Keratinocyte (primary cell): Measurements from ENCODE around the gene PTPN4. TPM values are rescaled to one million over a fixed set of nuclear protein-coding genes. Genes with fewer than 3 reads are reported as not detected.

Experiments
- DNase-seq: peaks from one replicate; pipeline ENCODE4 v3.0.0-alpha.2; 2011; ENCODE audit warnings: low read depth, missing footprints, low spot score
- FAIRE-seq: peaks from 2 replicates; lab custom pipeline; 2011; peaks lifted over from hg19 to GRCh38; lab: Jason Lieb, UNC
- H2AFZ ChIP-seq: 2 replicates; pipeline ENCODE4 v1.6.0; 2012; ENCODE audit warnings: low read length, control low read depth, inconsistent platforms; ENCODE audit not compliant: control insufficient read depth
- H3K27ac ChIP-seq: 2 replicates; pipeline ENCODE4 v1.5.1; 2011; ENCODE audit warnings: low read length; ENCODE audit not compliant: control insufficient read depth, insufficient read depth
- H3K27me3 ChIP-seq: 3 replicates; pipeline ENCODE4 v1.6.0; 2011; ENCODE audit warnings: low read length; ENCODE audit not compliant: control insufficient read depth, insufficient read depth; ENCODE audit errors: extremely low read depth
- H3K36me3 ChIP-seq, 2 experiments: 2 replicates in 1 of 2; 3 replicates in 1 of 2; pipeline ENCODE4 v1.5.1; 2011; ENCODE audit warnings: low read length in 2 of 2, mild to moderate bottlenecking in 1 of 2; ENCODE audit not compliant: control insufficient read depth in 2 of 2, insufficient read depth in 2 of 2; ENCODE audit errors: extremely low read depth in 1 of 2
- H3K4me1 ChIP-seq: 3 replicates; pipeline ENCODE4 v1.5.1; 2011; ENCODE audit warnings: low read length; ENCODE audit not compliant: control insufficient read depth, insufficient read depth; ENCODE audit errors: extremely low read depth
- H3K4me2 ChIP-seq: 3 replicates; pipeline ENCODE4 v1.6.0; 2011; ENCODE audit warnings: low read depth, low read length; ENCODE audit not compliant: control insufficient read depth, insufficient read depth; ENCODE audit errors: extremely low read depth
- H3K4me3 ChIP-seq, 3 experiments: fragments of 200-600 bp in 1 of 3; sonication (generic) in 1 of 3; 2 replicates in 2 of 3; 3 replicates in 1 of 3; pipeline ENCODE4 v1.5.1; 2011 to 2016; ENCODE audit warnings: low read length in 3 of 3, mild to moderate bottlenecking in 3 of 3, control low read depth in 2 of 3, inconsistent platforms in 1 of 3, low read depth in 1 of 3, mixed read lengths in 1 of 3, mixed run types in 1 of 3, moderate library complexity in 1 of 3; ENCODE audit not compliant: control insufficient read depth in 2 of 3, insufficient read depth in 2 of 3; ENCODE audit errors: extremely low read depth in 1 of 3
- H3K79me2 ChIP-seq: 2 replicates; pipeline ENCODE4 v1.6.0; 2012; ENCODE audit warnings: low read length; ENCODE audit not compliant: control insufficient read depth, insufficient read depth
- H3K9ac ChIP-seq: 3 replicates; pipeline ENCODE4 v1.6.0; 2011; ENCODE audit warnings: low read length; ENCODE audit not compliant: control insufficient read depth, insufficient read depth; ENCODE audit errors: extremely low read depth
- H3K9me1 ChIP-seq: 3 replicates; pipeline ENCODE4 v1.6.0; 2011; ENCODE audit warnings: low read length; ENCODE audit not compliant: control insufficient read depth, insufficient read depth; ENCODE audit errors: extremely low read depth
- H3K9me3 ChIP-seq: 2 replicates; pipeline ENCODE4 v1.5.1; 2012; ENCODE audit warnings: low read depth, low read length; ENCODE audit not compliant: control insufficient read depth
- H4K20me1 ChIP-seq: 3 replicates; pipeline ENCODE4 v1.6.0; 2011; ENCODE audit warnings: low read length; ENCODE audit not compliant: control insufficient read depth, insufficient read depth; ENCODE audit errors: extremely low read depth
- CTCF ChIP-seq, 3 experiments: IDR thresholded peaks in 1 of 3; conservative IDR thresholded peaks in 1 of 3; optimal IDR thresholded peaks in 1 of 3; 2 replicates in 2 of 3; 3 replicates in 1 of 3; pipeline versions ENCODE3 to v1.5.1; 2011; ENCODE audit warnings: low read length in 3 of 3, mild to moderate bottlenecking in 3 of 3, moderate library complexity in 2 of 3, control low read depth in 1 of 3, inconsistent platforms in 1 of 3; ENCODE audit not compliant: insufficient read depth in 2 of 3; ENCODE audit errors: extremely low read depth in 1 of 3
- EZH2 ChIP-seq: IDR thresholded peaks from one replicate; pipeline ENCODE4 v1.6.1; 2012; ENCODE audit warnings: inconsistent platforms, mild to moderate bottlenecking, low read length, moderate library complexity
- dilution Hi-C: fragments of 300-500 bp; cut with MboI; formaldehyde crosslinking; loops from one replicate; pipeline ENCODE4 v1.7.0; 2020; ENCODE audit warnings: low sequenced_read_pairs; ENCODE audit not compliant: extremely low pct_ligation_motif_present
- polyA plus RNA-seq, 5 experiments: library from polyadenylated mRNA; depleted of rRNA in 3 of 5; stranded (reverse) in 3 of 5; stranded (forward) in 1 of 5; unstranded in 1 of 5; fragments of >200 nt; gene quantifications; 1 replicate in 1 of 5; 2 replicates in 3 of 5; 3 replicates in 1 of 5; pipeline versions ENCODE4 v1.2.1 to v1.2.3, GENCODE V29; 2011 to 2012; ENCODE audit warnings: missing spikeins in 2 of 5, low read depth in 1 of 5, low replicate concordance in 1 of 5

The PTPN4 gene
- polyA plus RNA-seq, 1 donor (not counting 4 experiments of a cell fraction or from before 2014, with no cell fraction given): 20.6 TPM

- no peak overlapping the region for H2AFZ ChIP-seq
- TF ChIP-seq EZH2: no peak
- TF ChIP-seq CTCF (optimal IDR thresholded peaks at IDR 0.05 in 1 of 3, IDR thresholded peaks at IDR 0.05 in 1 of 3, conservative IDR thresholded peaks at IDR 0.05 in 1 of 3; ENCODE audit: extremely low read depth in 1 of 3, insufficient read depth in 2 of 3, low read length in 3 of 3): no peak
- H3K9me1 ChIP-seq: no peaks in the 10 kb centered on the region
- dilution Hi-C loops: no loop called here
- no peak for DNase-seq
- no peak for FAIRE-seq
- no peaks in the 10 kb centered on the region for H3K79me2 ChIP-seq
- no peak overlapping the region for H3K27ac ChIP-seq
- peaks cover 0 to 2% of the 10 kb centered on the region in 2 experiments for H3K36me3 ChIP-seq
- no peaks in the 10 kb centered on the region for H3K27me3 ChIP-seq
- no peaks in the 10 kb centered on the region for H4K20me1 ChIP-seq
- no peaks in the 10 kb centered on the region for H3K9me3 ChIP-seq
- H3K4me3 ChIP-seq: no peak overlapping the region
- no peak overlapping the region for H3K4me2 ChIP-seq
- H3K4me1 ChIP-seq: no peaks in the 10 kb centered on the region
- no peak overlapping the region for H3K9ac ChIP-seq
These were observed 181.1 kb downstream of the PTPN4 start for GRCh38 chr2:119940856-119941255.

GRCh38 chr2:119941388-119941787 is 181.7 kb downstream of the PTPN4 start:
- H3K36me3 ChIP-seq: peaks cover 0 to 2% of the 10 kb centered on the region in 2 experiments
- no peaks in the 10 kb centered on the region for H3K79me2 ChIP-seq
- TF ChIP-seq CTCF (optimal IDR thresholded peaks at IDR 0.05 in 1 of 3, IDR thresholded peaks at IDR 0.05 in 1 of 3, conservative IDR thresholded peaks at IDR 0.05 in 1 of 3; ENCODE audit: extremely low read depth in 1 of 3, insufficient read depth in 2 of 3, low read length in 3 of 3) (no peak), EZH2 (no peak)
- H3K4me2 ChIP-seq: no peak overlapping the region
- DNase-seq (no peak), FAIRE-seq (no peak)
- H3K9me1 ChIP-seq: no peaks in the 10 kb centered on the region
- no peak overlapping the region for H3K27ac ChIP-seq
- H2AFZ ChIP-seq: no peak overlapping the region
- no peaks in the 10 kb centered on the region for H3K9me3 ChIP-seq
- no peak overlapping the region for H3K4me3 ChIP-seq
- H4K20me1 ChIP-seq: no peaks in the 10 kb centered on the region
- no peak overlapping the region for H3K9ac ChIP-seq
- H3K4me1 ChIP-seq: no peaks in the 10 kb centered on the region
- dilution Hi-C loops: no loop called here
- H3K27me3 ChIP-seq: no peaks in the 10 kb centered on the region
